Thymus (tissue), 11 donors: ENCODE results near the gene CAMTA1. TPM values are rescaled to one million over a fixed set of nuclear protein-coding genes. Genes with fewer than 3 reads are reported as not detected.
"Not testable (repeated sequence)": the region's sequence is repeated elsewhere in the genome, so short reads cannot be mapped to it uniquely, and the experiment has no call there.

Source experiments
- DNase-seq, 9 donors: peaks; one replicate each; pipeline ENCODE4 v3.0.0-alpha.2; 2013; ENCODE audit warnings: low spot score in 9 of 9, low read depth in 6 of 9, missing footprints in 1 of 9
- H3K27ac ChIP-seq, 2 donors: one replicate each; pipeline ENCODE4 v1.5.1; 2013; ENCODE audit warnings: control low read depth in 1 of 2, low read depth in 1 of 2, low read length in 1 of 2, mild to moderate bottlenecking in 1 of 2, moderate library complexity in 1 of 2
- H3K27me3 ChIP-seq, 2 donors: one replicate each; pipeline ENCODE4 v1.5.1; 2013; ENCODE audit warnings: low read length in 1 of 2; ENCODE audit not compliant: control insufficient read depth in 2 of 2, insufficient read depth in 1 of 2
- H3K36me3 ChIP-seq, 2 donors: one replicate each; pipeline ENCODE4 v1.5.1; 2013; ENCODE audit warnings: low read length in 1 of 2, mild to moderate bottlenecking in 1 of 2, moderate library complexity in 1 of 2; ENCODE audit not compliant: control insufficient read depth in 2 of 2, insufficient read depth in 2 of 2
- H3K4me1 ChIP-seq, 2 donors: one replicate each; pipeline ENCODE4 v1.5.1; 2013; ENCODE audit warnings: low read length in 2 of 2; ENCODE audit not compliant: control insufficient read depth in 2 of 2, insufficient read depth in 2 of 2
- H3K4me3 ChIP-seq, 2 donors: one replicate each; pipeline ENCODE4 v1.5.1; 2013; ENCODE audit warnings: low read length in 2 of 2, control low read depth in 1 of 2, mild to moderate bottlenecking in 1 of 2
- H3K9me3 ChIP-seq, 2 donors: one replicate each; pipeline ENCODE4 v1.5.1; 2013; ENCODE audit warnings: low read length in 1 of 2, mild to moderate bottlenecking in 1 of 2; ENCODE audit not compliant: control insufficient read depth in 2 of 2, insufficient read depth in 1 of 2
- WGBS: extraction: QIAGEN DNeasy Blood & Tissue Kit; methylation state at CpG from one replicate; pipeline ENCODE4 v1.1.7; 2013; 5-methylcytosine and 5-hydroxymethylcytosine counted together
- polyA plus RNA-seq: library from polyadenylated mRNA; stranded (reverse); fragments of 200-250 nt; gene quantifications from one replicate; pipeline ENCODE4 v1.2.3, GENCODE V29; 2013
- total RNA-seq: library from RNA; stranded (reverse); fragments of 120-200 nt; gene quantifications from one replicate; pipeline ENCODE4 v1.2.4, GENCODE V29; 2013
- donor health status: healthy.

Gene CAMTA1
- total and polyA plus RNA-seq, 2 donors = 32.0 to 158 TPM

GRCh38 chr1:7408771-7409150 lies 623.5 kb downstream of the CAMTA1 start:
- Histone ChIP-seq H3K4me3 (no peak overlapping the region), H3K36me3 (no peaks in the 10 kb centered on the region), H3K4me1 (no peaks in the 10 kb centered on the region), H3K27ac (no peak overlapping the region), H3K27me3 (no peaks in the 10 kb centered on the region), H3K9me3 (no peaks in the 10 kb centered on the region)
- no peak for DNase-seq
- WGBS = 93% methylated on average over 5 of the region's 5 CpGs

DNA sequence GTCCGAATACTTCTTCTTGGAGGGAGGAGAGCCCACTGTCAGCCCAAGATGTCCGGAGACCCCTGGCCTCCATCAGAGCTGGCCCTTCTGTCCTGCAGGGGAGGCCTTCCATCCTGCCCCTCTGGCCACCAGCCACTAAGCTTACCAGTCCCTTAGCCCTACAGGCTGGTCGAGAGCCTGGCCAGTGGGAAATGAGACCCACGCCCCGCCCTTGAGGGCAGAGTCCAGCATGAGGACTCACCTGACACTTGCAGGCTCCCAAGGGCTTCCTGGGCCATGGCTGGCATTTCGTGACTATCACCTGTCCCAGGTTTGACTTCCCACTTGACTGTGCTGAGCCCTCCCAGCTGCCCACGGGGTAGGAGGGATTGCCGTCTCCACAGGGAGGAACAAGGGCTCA lies 624.0 kb downstream of the CAMTA1 start:
- Histone ChIP-seq H3K27ac (no peak overlapping the region), H3K9me3 (no peaks in the 10 kb centered on the region), H3K4me3 (no peak overlapping the region), H3K4me1 (no peaks in the 10 kb centered on the region), H3K27me3 (no peaks in the 10 kb centered on the region), H3K36me3 (no peaks in the 10 kb centered on the region)
- no peak for DNase-seq
- WGBS = 94% methylated on average over 8 of the region's 8 CpGs

DNA sequence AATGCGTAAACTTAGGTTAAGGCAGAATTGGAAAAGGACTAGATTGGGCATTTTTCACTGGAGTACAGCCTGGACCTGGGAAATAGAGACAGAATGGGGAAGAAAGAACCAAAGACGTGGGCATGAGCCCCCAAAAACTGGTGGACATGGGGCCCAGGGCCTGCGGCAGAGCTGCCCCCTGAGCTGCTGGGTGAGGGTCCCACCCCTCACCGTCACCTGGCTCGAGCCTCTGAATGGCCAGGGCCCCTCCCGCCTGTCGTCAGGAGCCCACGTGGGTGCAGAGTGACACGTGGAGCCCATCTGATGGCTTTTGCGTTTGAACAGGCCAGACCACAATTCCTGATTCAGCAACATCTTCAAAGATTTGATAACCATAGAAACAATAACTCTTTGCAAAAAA lies 624.9 kb downstream of the CAMTA1 start:
- Histone ChIP-seq H3K27me3 (no peaks in the 10 kb centered on the region), H3K9me3 (no peaks in the 10 kb centered on the region), H3K4me3 (no peak overlapping the region), H3K27ac (no peak overlapping the region), H3K36me3 (no peaks in the 10 kb centered on the region), H3K4me1 (no peaks in the 10 kb centered on the region)
- WGBS = 85% methylated on average over 10 of the region's 10 CpGs
- no peak for DNase-seq

GRCh38 chr1:7417618-7418017 lies 632.4 kb downstream of the CAMTA1 start:
- H3K27me3 ChIP-seq, H3K4me3 ChIP-seq, H3K9me3 ChIP-seq, H3K27ac ChIP-seq, DNase-seq, H3K36me3 ChIP-seq, H3K4me1 ChIP-seq: not testable (repeated sequence)
- WGBS = 82% methylated on average over 12 of the region's 12 CpGs

- Histone ChIP-seq H3K27ac (no peak overlapping the region), H3K27me3 (no peaks in the 10 kb centered on the region), H3K4me3 (no peak overlapping the region), H3K36me3 (no peaks in the 10 kb centered on the region), H3K9me3 (peaks cover 0 to 7% of the 10 kb centered on the region in 2 donors), H3K4me1 (no peaks in the 10 kb centered on the region)
- no peak for DNase-seq
- 77% methylated on average over 11 of the region's 11 CpGs for WGBS
Measured at GRCh38 chr1:7418442-7419080, 633.3 kb downstream of the CAMTA1 start.

GRCh38 chr1:7420098-7420445 lies 634.8 kb downstream of the CAMTA1 start:
- H3K4me3 ChIP-seq = no peak overlapping the region
- no peaks in the 10 kb centered on the region for H3K27me3 ChIP-seq
- H3K9me3 ChIP-seq = peaks cover 0 to 7% of the 10 kb centered on the region in 2 donors
- no peak overlapping the region for H3K27ac ChIP-seq
- H3K36me3 ChIP-seq = no peaks in the 10 kb centered on the region
- no peak for DNase-seq
- H3K4me1 ChIP-seq = no peaks in the 10 kb centered on the region
- WGBS = 83% methylated on average over 9 of the region's 9 CpGs

- Histone ChIP-seq H3K9me3 (peaks cover 0 to 7% of the 10 kb centered on the region in 2 donors), H3K27me3 (no peaks in the 10 kb centered on the region), H3K4me3 (no peak overlapping the region), H3K36me3 (no peaks in the 10 kb centered on the region), H3K4me1 (no peaks in the 10 kb centered on the region), H3K27ac (no peak overlapping the region)
- no peak for DNase-seq
- 79% methylated on average over 6 of the region's 6 CpGs for WGBS
Measured at GRCh38 chr1:7420470-7421100, 635.3 kb downstream of the CAMTA1 start.

DNA sequence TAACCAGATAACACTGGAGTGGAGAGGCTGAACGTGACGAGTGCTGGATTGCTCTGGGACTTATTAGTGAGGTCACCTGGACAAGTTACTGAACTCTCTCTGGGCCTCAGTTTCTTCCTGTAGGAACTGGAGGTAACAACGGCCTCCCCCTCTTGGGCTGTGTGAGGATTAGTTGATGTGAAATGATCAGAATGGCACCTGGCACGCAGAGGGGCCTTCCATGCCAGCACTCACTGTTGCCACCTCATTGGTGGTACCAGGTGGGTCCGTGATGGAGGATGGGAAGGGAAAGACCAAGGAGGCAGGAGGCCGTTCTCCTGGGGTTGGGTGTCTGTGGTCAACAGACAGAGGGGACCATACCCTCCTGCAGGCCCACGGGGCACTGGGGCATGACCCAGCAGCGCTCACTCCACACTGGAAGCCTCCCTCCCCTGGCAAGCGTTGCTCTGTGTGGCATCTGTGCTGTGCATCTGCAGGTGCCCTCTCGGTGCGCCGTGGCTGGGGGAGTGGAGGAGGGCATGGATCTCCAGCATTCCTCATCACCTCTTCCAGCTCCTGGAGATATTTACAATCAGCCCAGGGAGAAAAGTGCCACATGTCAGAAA lies 636.3 kb downstream of the CAMTA1 start:
- DNase-seq = no peak

DNA sequence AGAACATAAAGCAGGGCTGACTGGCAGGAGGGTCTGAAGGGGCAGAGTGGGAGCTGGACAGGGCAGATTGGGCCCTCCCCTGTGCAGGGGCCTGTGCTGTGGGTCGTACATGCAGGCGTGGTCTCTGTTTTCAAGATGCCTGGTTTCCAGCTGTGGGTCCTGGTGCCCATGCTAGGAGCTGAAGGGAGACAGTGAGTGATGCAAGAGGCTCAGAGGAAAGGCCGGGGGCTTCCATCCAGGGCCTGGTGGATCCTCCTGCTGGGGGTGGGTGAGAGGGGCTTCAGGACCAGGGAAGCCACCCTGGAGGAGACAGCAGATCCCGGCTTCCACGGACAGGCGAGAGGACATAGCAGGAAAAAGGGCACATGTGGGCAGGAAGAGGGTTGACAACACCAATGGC lies 636.8 kb downstream of the CAMTA1 start:
- peaks cover 0 to 7% of the 10 kb centered on the region in 2 donors for H3K9me3 ChIP-seq
- H3K4me1 ChIP-seq = no peaks in the 10 kb centered on the region
- H3K27ac ChIP-seq = no peak overlapping the region
- no peak for DNase-seq
- no peaks in the 10 kb centered on the region for H3K36me3 ChIP-seq
- no peaks in the 10 kb centered on the region for H3K27me3 ChIP-seq
- 97% methylated on average over 6 of the region's 6 CpGs for WGBS
- no peak overlapping the region for H3K4me3 ChIP-seq

More for the DNA sequence above, 636.3 kb downstream of the CAMTA1 start:
- Histone ChIP-seq H3K9me3 (peaks cover 0 to 7% of the 10 kb centered on the region in 2 donors), H3K36me3 (no peaks in the 10 kb centered on the region), H3K4me3 (no peak overlapping the region), H3K4me1 (no peaks in the 10 kb centered on the region), H3K27ac (no peak overlapping the region), H3K27me3 (no peaks in the 10 kb centered on the region)
- 94% methylated on average over 12 of the region's 12 CpGs for WGBS
